HG02763 (cell line): ENCODE results near the gene GLP2R.

Experiments
- ATAC-seq: cut with Tn5 transposase; IDR thresholded peaks from one replicate; pipeline ENCODE4 v1.9.1; 2021; ENCODE audit warnings: mild to moderate bottlenecking, moderate library complexity; ENCODE audit not compliant: unreplicated experiment

GLP2R gene

DNA sequence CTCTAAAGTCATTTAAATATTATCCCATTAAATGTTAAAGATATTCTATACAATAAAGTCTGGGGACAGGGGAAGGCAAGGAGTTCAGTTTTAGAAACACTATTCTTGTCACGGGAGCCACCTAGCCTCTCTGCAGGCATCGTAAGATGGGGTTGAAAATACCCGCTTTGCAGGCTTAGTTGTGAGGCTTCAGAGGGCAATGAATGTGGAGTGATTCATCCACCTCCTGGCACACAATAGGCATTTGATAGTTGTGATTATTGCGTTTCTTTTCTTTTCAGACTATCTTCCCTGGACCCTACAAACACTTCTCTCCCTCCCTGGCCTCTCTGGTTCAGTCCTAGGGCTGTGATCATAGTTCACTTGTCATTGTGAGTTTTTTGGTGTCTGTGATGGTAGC lies 19.6 kb downstream of the GLP2R start:
- ATAC-seq = no peak

DNA sequence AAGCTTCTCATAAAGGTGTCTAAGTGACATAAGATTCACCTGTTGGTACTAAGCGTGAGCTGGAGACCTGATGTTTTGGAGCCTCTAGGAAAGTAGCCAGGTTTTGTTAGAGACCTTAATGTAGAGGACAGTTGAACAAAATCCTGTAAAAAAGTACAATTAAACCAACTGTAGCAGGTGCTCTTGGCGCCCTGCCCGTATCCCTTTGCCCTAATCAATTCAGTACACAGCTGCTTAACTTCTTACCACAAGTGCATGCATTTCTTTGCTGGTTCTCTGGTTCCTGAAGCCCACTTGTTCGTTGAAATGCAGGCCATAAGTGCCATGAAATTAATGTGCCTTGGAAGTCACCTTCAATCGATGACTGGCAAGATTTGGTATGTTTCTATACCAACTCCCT lies 24.4 kb downstream of the GLP2R start:
- no peak for ATAC-seq

DNA sequence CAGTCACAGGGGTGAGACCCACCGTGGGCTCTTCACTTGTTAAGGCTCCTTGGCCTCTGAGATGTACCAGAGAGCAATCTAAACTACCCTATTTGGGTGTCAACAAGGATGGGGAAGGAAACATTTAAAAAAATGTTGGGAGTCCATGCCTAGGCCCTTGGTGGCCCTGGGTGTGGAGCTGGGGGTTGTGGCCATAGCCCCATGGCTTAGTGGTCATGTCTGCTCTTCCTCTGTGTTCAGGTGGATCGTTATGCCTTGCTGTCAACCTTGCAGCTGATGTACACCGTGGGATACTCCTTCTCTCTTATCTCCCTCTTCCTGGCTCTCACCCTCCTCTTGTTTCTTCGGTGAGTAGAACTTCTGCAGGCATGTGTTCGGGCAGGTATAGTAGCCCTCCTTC lies 28.5 kb downstream of the GLP2R start:
- ATAC-seq = no peak

DNA sequence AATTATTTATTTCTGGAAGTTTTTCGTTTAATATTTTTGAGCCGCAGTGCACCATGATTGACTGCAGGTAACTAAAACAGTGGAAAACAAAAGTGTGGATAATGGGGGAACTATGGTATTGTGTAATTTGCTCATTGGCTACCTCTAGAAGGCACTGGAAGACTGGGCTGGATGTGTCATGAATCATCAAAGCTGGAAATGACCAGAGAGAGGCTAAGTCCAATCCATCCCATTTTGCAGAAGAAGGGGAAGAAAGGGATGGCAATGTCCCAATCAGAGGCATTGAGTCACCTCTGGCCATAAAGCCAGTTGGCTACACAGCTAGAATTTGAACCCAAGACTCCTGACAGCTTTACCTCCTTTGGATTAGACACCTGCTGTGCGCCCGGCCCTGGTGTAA lies 29.3 kb downstream of the GLP2R start:
- ATAC-seq = no peak

DNA sequence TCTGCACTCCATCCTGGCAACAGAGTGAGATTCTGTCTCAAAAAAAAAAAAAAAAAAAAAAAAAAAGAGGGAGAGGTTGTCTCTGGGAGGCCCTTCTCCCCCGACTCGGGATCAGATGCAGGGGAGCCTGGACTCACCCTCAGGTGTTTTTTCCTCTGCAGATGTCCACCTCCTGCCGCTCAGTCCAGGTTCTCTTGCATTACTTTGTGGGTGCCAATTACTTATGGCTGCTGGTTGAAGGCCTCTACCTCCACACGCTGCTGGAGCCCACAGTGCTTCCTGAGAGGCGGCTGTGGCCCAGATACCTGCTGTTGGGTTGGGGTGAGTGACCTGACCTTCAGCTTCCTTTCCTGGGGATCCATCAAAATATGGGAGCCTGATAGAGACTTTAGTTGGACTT lies 34.1 kb downstream of the GLP2R start:
- no peak for ATAC-seq

DNA sequence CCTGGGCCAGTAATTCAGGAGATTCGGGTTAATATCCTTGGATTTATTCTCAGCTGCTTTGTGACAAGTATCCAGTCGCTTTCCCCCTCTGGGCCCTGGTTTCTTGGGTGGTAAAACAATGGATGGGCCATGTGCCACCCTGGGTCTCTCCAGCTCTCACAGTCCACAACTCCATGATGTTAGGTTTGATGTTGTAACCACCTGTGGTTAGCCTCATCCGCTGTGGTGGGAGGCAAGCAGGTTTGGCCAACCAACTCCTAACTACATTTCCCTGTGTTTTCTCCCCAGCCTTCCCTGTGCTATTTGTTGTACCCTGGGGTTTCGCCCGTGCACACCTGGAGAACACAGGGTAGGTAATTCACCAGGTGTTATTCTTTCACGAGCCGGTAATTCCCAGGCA lies 35.1 kb downstream of the GLP2R start:
- ATAC-seq = no peak

DNA sequence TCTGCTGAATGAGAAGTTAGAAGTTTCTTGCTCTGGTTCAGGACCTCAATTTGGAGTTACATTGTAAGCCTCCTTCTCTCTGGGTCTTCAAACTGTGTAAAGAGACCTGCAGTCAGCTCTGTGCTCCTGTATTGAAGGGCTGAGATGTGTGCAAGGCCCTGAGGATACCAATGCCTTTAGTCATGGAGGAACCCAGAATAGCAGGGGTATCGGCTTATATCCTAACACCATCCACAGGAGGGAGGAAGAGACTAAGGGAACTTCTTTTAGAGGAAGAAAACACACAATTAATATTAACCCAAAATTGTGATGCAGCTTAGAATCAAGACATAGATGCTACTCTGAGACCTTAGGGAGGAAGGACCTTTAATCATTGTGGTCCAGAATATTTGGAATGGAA lies 36.5 kb downstream of the GLP2R start:
- no peak for ATAC-seq

DNA sequence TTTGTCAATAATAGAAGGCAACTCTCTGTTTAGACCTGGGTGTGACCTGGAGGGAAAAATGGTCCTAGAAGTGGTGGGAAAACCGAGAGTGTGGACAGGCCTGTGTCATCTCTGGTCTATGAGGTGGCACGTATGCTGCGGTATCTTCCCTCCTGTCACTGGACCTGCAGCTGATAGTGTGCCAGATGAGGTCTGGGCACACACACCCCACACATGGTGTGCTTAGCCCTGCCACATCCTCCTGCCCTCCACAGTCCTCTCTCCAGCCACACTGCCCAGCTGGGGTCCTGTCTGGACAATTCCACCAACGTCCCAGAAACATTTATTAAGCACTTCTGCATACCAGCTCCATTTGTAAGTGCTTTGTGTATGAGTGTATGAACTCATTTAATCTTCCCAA lies 37.2 kb downstream of the GLP2R start:
- no peak for ATAC-seq

DNA sequence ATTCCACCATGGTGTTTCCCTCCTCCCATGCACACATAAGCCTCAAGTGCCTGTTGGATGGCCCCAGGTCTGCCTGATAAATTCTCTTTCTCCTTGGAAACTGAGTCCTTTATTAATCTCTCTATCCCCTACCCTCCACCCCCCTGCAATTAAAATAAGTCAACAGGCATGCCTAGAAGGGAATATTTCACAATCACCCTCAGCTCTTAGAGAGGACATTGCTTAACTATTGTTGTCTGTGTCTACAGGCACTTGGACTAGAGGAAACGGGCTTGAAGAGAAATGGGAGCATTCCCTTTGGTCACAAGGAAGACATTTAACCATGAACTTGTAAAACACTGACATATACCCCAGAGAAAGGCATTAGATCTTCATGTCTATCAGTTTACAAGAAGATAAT lies 39.9 kb downstream of the GLP2R start:
- ATAC-seq = no peak

DNA sequence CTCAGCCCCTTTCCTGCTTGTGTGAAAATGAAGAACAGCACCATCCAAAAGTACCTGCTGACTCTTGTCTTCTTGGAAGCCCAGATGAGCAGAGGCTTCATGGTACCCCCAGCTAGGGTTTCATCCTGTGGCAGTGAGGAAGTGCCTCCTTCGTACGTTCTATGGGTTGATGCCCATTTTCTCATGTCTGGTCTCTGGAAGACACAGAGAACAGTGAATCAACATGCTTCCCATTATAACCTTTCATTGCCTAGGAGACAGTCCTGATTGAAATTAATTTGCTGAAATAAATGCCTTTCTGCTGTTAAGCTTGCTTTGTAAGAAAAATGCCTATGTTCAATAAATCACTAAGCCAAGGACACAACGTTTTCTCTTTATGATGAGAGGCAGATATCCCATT lies 42.8 kb downstream of the GLP2R start:
- no peak for ATAC-seq

DNA sequence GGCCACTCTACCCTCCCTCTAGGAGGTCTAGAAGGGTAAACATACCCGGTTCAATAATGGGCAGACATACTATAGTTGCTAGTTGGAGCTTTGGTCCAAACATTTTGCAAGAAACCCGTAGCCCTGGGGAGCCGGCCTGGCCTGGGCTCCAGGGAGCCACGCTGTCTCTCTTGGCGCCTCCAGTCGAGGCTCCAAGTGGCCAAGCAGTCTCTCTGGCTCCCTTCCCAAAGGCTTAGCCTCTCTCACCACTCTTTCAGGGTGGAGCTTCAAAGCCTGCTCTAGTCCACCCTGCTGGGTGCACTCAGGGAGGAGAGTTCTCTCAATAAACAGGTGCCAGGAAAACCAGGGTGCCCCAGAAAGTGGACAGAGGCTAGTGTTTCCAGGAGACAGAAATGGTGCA lies 47.1 kb downstream of the GLP2R start:
- ATAC-seq = no peak

DNA sequence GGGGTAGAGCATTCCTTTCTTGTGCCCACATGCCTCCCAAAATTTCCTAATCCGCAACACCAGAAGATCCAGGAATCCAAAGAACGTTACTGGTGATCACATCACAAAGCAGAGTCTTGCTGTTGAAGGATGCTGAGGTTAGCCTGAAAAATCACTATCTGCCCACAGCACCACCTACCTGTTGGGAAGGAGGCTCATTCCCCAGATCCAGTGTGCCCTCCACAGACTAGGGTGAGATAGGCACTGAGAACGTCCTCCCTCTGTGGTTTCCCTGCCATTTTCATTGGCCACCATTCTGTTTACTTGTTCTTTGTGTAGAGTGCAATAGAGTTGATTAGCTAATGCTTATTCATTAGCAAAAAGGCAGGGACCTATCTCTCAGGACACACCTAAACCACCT lies 49.0 kb downstream of the GLP2R start:
- no peak for ATAC-seq

DNA sequence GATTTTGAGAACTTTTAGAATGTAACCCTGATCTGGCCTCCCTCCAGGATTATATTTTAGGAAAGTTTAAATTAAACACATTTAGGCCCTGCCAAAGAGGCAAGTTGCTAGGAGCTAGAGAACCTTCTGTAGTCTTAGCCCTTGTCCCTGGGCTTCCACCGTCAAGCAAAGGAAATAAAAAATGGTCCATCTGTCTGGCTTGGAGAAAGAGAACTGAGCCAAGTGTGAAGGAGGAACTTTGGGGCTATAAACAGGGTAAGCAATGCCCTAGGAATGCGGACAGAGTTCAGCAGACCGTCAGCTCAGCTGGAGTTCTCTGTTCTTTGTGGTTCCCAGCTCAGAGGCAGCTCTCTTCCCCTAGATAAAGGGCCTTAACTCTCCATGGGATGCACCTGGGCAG lies 49.7 kb downstream of the GLP2R start:
- no peak for ATAC-seq

DNA sequence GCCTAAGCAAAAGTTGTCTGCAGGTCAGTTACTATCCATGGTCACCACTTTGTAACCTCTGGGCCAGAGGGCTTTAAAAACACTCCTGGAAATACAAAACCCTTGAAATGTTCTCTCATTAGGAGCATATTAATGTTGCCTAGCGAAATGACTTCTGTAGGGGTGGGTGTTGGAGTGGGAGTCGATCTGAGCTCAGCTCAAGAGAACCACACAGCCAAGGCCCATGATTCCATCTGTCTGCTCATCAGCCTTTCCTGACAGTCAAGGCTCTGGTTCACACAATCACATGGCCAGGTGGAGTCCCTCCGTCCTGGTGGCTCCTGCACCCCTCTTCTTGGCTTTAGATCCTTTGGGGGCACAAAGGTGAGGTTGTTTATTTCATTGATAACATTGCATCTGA lies 52.6 kb downstream of the GLP2R start:
- no peak for ATAC-seq

DNA sequence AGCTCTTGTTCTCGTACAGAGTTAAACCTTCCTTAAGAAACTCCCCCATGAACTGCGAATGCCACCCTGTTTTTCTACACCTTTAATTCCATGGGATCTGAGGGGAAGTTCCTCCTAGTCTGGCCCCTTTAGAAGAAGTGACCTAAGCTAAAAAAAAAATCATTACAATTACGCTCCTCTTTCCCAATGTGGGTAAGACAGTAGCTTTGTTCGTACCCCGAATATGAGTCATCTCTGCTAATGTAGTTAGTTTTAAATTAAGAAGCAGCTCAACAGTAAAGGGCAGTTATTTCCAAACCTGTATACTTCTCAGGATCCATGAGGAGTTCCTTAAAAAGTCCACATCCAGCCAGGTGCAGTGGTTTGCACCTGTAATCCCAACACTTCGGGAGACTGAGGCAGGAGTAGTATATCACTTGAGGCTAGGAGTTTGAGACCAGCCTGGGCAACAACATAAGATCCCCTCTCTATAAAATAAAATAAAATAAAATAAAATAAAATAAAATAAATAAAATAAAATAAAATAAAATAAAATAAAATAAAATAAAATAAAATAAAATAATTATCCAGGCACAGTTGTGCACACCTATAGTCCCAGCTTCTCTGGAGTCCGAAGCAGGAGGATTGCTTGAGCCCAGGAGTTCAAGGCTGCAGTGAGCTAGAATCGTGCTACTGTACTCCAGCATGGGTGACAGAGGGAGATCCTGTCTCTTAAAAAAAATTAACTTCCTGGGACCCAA lies 53.2 kb downstream of the GLP2R start:
- ATAC-seq = no peak

DNA sequence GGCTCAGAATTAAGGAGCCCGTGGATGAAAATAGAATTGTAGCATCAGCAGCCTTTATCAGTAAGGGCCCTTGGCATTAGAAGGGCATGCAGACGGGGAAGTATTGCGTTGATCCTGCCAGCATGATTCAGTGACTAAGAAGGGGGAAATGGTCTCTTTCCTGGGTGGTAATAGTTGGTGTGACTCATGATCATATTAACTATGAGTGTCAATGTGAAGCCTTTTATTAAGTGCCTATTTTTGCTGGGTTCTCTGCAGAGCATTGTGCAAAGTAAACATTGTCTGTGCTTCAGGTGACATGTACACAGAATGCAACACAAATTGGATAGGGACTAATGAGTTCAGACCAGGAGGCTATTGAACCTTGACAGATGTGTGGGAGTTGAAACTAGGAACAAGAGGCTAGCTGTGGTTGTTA lies 54.9 kb downstream of the GLP2R start:
- no peak for ATAC-seq

DNA sequence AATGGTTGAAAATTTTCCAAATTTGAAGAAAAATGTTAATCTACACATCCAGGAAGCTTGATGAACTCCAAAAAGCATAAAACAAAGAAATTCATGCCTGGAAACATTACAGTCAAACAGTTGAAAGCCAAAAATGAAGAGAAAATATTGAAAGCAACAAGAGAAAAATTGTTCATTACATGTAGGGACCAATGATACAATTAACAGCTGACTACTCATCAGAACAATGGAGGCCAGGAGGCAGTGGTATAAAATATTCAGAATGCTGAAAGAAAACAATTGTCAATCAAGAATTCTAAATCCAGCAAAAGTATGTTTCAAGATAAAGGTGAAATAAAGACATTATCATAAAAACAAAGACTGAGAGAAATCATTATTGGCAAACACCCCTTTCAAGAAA lies 57.7 kb downstream of the GLP2R start:
- ATAC-seq = no peak

DNA sequence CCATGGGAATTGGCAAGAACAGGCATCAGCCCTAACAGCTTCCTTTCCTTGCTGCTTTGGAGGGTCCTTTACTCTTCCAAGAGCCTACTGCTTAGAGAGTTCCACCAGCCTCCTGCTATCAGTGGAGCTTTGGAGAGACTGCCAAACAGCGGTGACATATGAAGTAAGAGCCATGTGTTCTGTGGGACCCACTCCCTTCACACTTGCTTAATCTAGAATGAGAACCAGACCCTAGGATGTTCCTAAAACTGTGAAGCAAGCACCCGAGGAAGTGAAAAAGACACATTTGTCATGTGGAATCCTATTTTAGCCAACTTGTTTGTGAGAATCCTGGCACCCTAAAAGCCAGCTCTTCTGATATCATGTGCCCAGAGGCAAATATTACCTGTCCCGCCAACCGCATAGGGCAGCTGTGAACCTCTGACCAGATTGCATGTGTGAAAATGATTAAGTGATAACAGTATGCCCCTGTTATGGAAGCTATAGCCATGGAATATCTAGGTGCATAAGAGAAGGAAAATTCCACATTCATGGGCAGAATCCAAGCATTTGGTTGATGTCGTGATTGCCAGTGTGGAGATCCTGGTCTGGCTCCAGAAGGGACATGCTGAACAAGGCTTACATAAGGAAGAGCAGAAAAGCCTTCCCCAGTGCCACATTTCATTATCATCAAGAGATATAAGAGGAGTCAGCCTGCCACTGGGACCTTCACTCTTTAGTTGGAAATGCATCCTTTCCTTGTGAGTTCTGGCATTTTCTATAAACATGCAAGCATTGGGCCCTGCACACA lies 60.6 kb downstream of the GLP2R start:
- no peak for ATAC-seq

DNA sequence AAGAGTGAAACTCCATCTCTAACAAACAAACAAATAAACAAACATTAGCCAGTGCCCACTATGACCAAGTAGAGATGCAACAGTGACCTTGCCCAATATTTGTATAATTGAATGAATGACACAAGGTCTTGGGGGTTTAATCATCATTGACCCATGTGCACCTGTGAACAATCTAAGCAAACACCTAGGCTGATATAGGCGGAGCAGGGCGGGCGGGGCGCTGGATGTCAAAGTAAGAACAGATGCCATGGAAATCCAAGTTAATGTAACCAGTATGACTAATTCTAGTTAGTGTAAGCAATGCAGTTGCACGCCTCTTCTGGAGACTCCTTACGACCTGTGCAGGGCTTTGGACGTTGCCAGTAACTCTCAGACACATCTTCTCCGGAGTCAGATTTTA lies 61.8 kb downstream of the GLP2R start:
- ATAC-seq = no peak

DNA sequence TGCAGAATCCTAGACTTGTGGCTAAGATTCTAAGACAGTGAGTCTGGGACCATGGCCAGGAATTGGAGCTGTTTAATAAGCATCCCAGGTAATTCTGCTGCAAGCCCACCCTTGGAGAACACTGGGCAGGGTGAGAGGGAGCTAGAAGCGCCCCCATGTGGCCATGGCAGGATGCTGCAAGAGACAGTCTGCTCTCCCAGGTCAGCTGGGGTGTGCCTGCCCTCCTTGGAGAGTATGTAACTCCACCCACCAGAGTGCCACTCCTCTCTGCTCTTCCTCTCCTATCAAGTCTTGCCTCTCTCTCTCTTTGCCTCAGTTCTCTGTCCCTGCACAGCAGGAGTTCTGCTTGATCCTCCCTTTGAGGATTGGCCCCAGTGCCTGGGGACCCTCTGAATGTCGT lies 64.4 kb downstream of the GLP2R start:
- ATAC-seq = no peak

DNA sequence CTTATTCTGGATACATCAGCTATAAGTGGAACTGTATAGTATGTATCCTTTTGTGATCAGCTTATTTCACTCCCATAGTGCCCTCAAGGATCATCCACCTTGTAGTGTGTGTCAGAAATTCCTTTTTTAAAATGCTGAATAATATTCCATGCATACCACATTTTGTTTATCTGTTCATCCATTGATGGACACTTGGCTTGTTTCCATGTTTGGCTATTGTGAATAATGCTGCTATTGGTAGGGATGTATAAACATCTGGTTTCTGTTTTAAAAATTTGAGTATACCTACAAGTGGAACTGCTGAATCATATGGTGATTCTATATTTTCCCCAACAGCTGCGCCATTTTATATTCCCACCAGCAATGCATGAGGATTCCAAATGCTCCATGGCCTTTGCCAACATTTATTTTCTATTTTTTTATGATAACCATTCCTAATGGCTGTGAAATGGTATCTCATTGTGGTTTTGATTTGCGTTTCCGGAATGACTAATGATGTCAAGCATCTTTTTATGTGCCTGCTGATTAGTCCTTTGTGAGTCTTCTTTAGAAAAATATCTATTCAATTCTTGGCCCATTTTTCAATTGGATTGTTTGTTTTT lies 67.8 kb downstream of the GLP2R start:
- ATAC-seq = no peak

DNA sequence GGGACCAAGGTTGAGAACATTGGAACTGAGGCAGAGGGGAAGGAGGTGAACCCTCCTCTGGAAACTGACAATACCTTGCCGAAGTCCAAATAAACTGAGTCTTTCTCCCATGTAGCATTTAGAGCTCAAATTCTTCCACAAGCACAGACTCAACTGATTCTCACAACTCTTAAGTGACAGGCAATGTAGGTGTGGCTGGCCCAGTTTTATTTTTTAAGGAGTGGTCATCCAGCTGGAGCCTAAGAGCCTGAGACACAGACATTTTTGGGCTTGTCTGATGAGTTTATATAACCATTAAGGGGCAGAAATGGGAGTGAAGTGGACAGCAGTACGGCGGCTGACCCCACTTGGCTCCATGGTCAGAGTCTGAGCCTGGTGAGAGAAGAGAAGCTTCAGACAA lies 68.5 kb downstream of the GLP2R start:
- ATAC-seq = no peak
